Breast epithelium (tissue), 4 donors: ENCODE measurements around the gene KRABD2.

Experiments used
- DNase-seq, 2 donors: peaks; one replicate each; pipeline ENCODE4 v3.0.0-alpha.2; 2019; ENCODE audit warnings: low spot score in 2 of 2
- H3K27ac ChIP-seq, 2 donors: fragments of 200-600 bp; sonication (generic) in 1 of 2; one replicate each; pipeline ENCODE4 v1.5.1; 2016 to 2019; ENCODE audit warnings: mild to moderate bottlenecking in 1 of 2
- H3K27me3 ChIP-seq, 2 donors: fragments of 200-600 bp; sonication (generic) in 1 of 2; one replicate each; pipeline versions ENCODE4 v1.5.1 to v1.6.0; 2017 to 2019; ENCODE audit warnings: control low read depth in 1 of 2, mild to moderate bottlenecking in 1 of 2
- H3K36me3 ChIP-seq: fragments of 200-600 bp; one replicate; pipeline ENCODE4 v1.5.1; 2019
- H3K4me1 ChIP-seq, 2 donors: fragments of 200-600 bp; sonication (generic); one replicate each; pipeline ENCODE4 v1.5.1; 2016 to 2019; ENCODE audit warnings: control low read depth in 1 of 2
- H3K4me3 ChIP-seq, 3 donors: fragments of 200-600 bp; sonication (generic); 1 replicate in 2 of 3; 2 replicates in 1 of 3; pipeline ENCODE4 v1.5.1; 2016 to 2019; ENCODE audit warnings: mild to moderate bottlenecking in 3 of 3, moderate library complexity in 2 of 3
- H3K9me3 ChIP-seq, 2 donors: fragments of 200-600 bp; sonication (generic) in 1 of 2; one replicate each; pipeline ENCODE4 v1.5.1; 2016 to 2019; ENCODE audit warnings: control low read depth in 1 of 2
- POLR2A ChIP-seq: fragments of 450-650 bp; IDR thresholded peaks from one replicate; pipeline ENCODE4 v1.6.1; 2016; ENCODE audit warnings: antibody characterized with exemption, mild to moderate bottlenecking, moderate library complexity
- POLR2AphosphoS5 ChIP-seq, 3 donors: sonication (generic); formaldehyde crosslinking; IDR thresholded peaks; one replicate each; pipeline ENCODE4 v1.6.1; 2017; ENCODE audit warnings: antibody characterized with exemption in 3 of 3
- intact Hi-C: fragments of 100-400 bp; cut with DNase I; formaldehyde crosslinking; loops from one replicate; pipeline ENCODE4 v1.15.1; 2023; ENCODE audit warnings: low total_unique reads
- TF ChIP-seq, protein P1 (sequence below), 3 donors: fragments of 450-650 bp; IDR thresholded peaks; one replicate each; pipeline ENCODE4 v1.5.1; 2016 to 2017; ENCODE audit warnings: antibody characterized with exemption in 3 of 3, mild to moderate bottlenecking in 3 of 3, moderate library complexity in 3 of 3

Gene KRABD2

DNA sequence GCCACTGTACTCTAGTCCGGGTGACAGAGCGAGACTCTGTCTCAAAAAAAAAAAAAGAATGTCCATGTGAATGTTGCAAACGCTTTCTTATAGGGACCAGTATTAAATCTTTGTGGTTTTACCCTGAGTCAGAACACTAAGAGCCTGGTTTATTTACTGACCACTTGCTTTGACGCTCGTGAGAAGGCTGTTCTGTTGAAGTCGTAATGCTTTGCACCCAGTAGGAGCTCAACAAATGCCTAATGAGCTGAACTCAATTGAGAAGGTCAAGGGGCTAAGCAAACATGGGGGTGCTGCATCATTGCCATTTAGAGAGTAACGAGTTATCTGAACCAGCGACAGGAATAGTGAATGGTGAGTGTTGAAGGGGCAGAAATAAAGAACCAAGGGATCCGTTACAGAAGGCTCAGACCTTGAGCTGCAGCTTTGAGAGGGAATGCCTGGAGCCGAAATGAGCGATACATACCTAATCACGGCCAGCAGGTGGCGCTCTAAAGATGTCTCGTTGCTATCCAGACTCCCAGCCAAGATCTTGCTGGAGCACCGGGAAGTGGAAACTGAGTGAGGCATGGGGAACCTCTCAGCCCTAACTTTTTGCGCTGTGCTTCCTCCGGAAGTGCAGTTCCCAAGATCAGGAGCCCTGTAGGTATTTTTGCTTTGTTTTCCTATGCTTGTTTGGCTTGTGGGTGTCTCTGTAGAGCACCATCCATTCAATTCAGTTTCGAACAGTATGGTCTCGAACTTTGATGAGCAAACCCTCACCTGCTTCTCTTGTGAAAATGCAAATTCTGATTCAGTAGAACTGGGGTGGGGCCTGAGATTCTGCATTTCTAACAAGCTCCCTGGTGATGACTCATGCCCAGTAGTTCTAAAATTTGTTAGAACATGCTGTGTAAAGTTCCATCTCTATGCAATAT is 33.7 kb upstream of the KRABD2 start:
- Histone ChIP-seq H3K27me3 (no peaks in the 10 kb centered on the region), H3K4me1 (no peaks in the 10 kb centered on the region), H3K36me3 (no peaks in the 10 kb centered on the region), H3K9me3 (no peaks in the 10 kb centered on the region), H3K4me3 (no peak overlapping the region), H3K27ac (no peak overlapping the region)
- TF ChIP-seq POLR2A (no peak), POLR2AphosphoS5 (IDR thresholded peaks at IDR 0.05) (peak; percentile 24 to 43 (median 27))
- TF ChIP-seq, protein P1, sequence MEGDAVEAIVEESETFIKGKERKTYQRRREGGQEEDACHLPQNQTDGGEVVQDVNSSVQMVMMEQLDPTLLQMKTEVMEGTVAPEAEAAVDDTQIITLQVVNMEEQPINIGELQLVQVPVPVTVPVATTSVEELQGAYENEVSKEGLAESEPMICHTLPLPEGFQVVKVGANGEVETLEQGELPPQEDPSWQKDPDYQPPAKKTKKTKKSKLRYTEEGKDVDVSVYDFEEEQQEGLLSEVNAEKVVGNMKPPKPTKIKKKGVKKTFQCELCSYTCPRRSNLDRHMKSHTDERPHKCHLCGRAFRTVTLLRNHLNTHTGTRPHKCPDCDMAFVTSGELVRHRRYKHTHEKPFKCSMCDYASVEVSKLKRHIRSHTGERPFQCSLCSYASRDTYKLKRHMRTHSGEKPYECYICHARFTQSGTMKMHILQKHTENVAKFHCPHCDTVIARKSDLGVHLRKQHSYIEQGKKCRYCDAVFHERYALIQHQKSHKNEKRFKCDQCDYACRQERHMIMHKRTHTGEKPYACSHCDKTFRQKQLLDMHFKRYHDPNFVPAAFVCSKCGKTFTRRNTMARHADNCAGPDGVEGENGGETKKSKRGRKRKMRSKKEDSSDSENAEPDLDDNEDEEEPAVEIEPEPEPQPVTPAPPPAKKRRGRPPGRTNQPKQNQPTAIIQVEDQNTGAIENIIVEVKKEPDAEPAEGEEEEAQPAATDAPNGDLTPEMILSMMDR (IDR thresholded peaks at IDR 0.05): peak; percentile 68 to 92 (median 85)
- intact Hi-C loops: loop anchor here (10.0 kb wide), 1 partner anchor 335 kb away; the partner anchor contains the start of gene CCDC42
- peak; percentile 77 to 91 for DNase-seq

DNA sequence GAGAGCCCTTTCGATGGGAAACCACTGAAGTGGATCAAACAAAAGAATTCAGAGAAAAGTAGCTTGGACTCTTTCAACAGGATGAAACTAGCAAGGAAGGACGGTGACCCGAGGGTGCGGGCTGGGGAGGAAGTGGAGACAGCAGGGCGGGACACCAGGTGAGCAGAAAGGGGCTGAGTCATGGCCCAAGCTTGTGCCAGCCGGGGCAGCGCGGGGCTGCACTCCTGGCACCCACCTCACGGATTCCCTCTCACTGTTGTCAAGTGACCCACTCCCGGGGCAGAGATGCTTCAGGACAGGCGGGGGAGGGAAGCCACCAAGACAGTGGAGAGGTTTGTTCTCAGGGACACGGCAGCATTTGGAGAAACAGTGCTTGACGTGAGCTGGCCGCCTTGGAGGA is 31.9 kb upstream of the KRABD2 start:
- Histone ChIP-seq H3K9me3 (no peaks in the 10 kb centered on the region), H3K27me3 (no peaks in the 10 kb centered on the region), H3K4me1 (no peaks in the 10 kb centered on the region), H3K27ac (peak overlapping the region; percentile 75 to 82), H3K36me3 (no peaks in the 10 kb centered on the region), H3K4me3 (peak overlapping the region in 2 of 3 donors; percentile 18 to 30)
- intact Hi-C loops: loop anchor here (10.0 kb wide), 1 partner anchor 336 kb away; the partner anchor contains the start of gene CCDC42
- TF ChIP-seq POLR2AphosphoS5 (IDR thresholded peaks at IDR 0.05) (no peak), POLR2A (no peak)
- TF ChIP-seq, protein P1 (IDR thresholded peaks at IDR 0.05): no peak
- DNase-seq: peak in 1 of 2 donors; percentile 83

DNA sequence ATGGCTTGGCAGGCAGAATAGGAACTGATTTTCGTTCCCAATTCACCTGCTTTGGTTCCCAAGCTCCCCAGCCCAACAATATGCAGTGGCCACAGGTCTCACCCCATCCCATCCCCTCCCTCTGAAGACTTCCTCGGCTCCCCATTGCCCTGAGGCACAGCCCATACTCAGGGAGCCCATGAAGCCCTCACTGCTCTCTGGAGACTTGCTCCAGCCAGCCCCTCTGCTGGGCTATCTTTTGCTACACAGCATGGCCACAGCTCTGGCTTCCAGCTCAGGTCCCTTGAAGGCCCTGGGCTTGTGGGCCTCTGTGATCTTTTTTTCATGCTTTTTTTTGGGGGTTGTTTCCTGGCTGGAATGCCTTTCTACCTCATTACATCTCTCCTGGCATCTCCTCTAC is 29.7 kb upstream of the KRABD2 start:
- Histone ChIP-seq H3K27me3 (no peaks in the 10 kb centered on the region), H3K9me3 (no peaks in the 10 kb centered on the region), H3K36me3 (no peaks in the 10 kb centered on the region), H3K4me3 (no peak overlapping the region), H3K4me1 (no peaks in the 10 kb centered on the region), H3K27ac (peak overlapping the region in 1 of 2 donors; percentile 68)
- intact Hi-C loops: loop anchor here (10.0 kb wide), 1 partner anchor 339 kb away; the partner anchor contains the start of gene CCDC42
- TF ChIP-seq POLR2A (no peak), POLR2AphosphoS5 (IDR thresholded peaks at IDR 0.05) (no peak)
- TF ChIP-seq, protein P1 (IDR thresholded peaks at IDR 0.05): no peak
- no peak for DNase-seq

DNA sequence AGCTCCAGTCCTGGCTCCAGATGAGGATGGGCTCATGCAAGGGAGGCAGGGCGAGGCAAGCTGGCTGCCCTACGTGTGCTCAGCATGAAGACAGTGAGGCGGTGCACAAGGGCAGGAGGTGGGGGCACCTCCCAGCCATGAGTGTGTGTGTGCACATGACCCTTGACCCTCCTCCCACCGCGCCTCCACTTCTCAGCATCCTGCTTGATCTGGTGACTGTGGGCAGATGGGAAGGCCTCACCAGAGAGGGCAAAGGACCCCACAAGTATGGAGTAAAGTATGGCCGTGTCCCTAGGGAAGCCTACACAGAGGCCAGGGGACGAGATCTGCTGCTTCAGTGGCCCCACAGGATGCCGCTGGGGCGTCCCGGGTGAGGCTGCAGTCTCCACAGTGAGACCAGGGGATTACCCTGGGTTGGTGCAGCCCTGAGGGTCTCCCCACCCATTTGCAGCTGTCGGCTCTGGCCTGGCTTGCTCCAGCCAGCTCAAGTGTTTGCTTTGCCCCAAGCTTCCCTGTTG is 29.1 kb upstream of the KRABD2 start:
- no peaks in the 10 kb centered on the region for H3K36me3 ChIP-seq
- intact Hi-C loops: loop anchor here (10.0 kb wide), 1 partner anchor 339 kb away; the partner anchor contains the start of gene CCDC42

More for the DNA sequence above, 29.1 kb upstream of the KRABD2 start:
- TF ChIP-seq POLR2A (no peak), POLR2AphosphoS5 (IDR thresholded peaks at IDR 0.05) (no peak)
- TF ChIP-seq, protein P1 (IDR thresholded peaks at IDR 0.05): no peak
- H3K27me3 ChIP-seq: no peaks in the 10 kb centered on the region
- DNase-seq: no peak
- H3K4me1 ChIP-seq: no peaks in the 10 kb centered on the region
- H3K27ac ChIP-seq: peak overlapping the region; percentile 38 to 68
- no peaks in the 10 kb centered on the region for H3K9me3 ChIP-seq
- no peak overlapping the region for H3K4me3 ChIP-seq
